ENCODE measurements around the gene GIMAP5. TPM values are rescaled to one million over a fixed set of nuclear protein-coding genes. Genes with fewer than 3 reads are reported as not detected.

Gene GIMAP5
- total RNA-seq, 1 experiment from 2014 or later: not detected

DNA sequence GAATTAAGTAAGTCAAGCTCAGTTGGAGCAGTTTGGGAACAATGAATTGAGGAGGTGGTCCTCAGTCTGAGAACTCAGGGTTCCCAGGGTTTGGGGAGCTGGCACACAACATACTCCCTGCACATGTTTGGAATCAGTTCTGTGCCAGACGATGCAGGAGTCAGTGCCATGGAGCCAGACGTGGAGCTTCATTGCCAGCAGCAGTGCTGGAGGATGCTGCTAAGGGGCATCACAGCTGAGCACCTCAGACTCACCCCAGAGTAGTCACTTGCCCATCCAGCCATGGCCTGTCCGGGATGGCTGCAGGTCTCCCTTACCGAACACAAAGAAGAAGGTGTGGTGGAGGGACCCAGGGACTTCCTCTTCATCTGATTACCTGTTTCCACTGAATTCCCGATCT, 7.9 kb downstream of the GIMAP5 start:
- intact Hi-C loops (cut with micrococcal nuclease): no loop called here
- Histone ChIP-seq H2AFZ (ENCODE audit: low read length) (no peak overlapping the region), H3K79me2 (ENCODE audit: low read length) (no peaks in the 10 kb centered on the region), H3K4me3 (ENCODE audit: low read length) (no peak overlapping the region), H3K27me3 (ENCODE audit: low read length) (peaks cover 70% of the 10 kb centered on the region), H3K27ac (ENCODE audit: low read length) (no peak overlapping the region), H3F3A (ENCODE audit: low read length, unreplicated experiment) (no peaks in the 10 kb centered on the region), H3K9me2 (replicated peaks; ENCODE audit: low read length) (no peaks in the 10 kb centered on the region), H3K4me2 (ENCODE audit: low read length) (no peak overlapping the region), H4K20me1 (ENCODE audit: low read length) (no peaks in the 10 kb centered on the region), H3K9me3 (ENCODE audit: low read length) (no peaks in the 10 kb centered on the region), H3K36me3 (ENCODE audit: low read depth, low read length) (no peaks in the 10 kb centered on the region), H3K9ac (ENCODE audit: low read length) (no peak overlapping the region), H3K4me1 (ENCODE audit: insufficient read depth, low read length) (no peaks in the 10 kb centered on the region)
- ATAC-seq (no peak), DNase-seq (no peak)
- TF ChIP-seq EZH2phosphoT487 (IDR thresholded peaks at IDR 0.05; ENCODE audit: borderline replicate concordance, low read length) (no peak), EZH2 (IDR thresholded peaks at IDR 0.05; ENCODE audit: low read length, unreplicated experiment) (no peak)
- TF ChIP-seq, protein P1, sequence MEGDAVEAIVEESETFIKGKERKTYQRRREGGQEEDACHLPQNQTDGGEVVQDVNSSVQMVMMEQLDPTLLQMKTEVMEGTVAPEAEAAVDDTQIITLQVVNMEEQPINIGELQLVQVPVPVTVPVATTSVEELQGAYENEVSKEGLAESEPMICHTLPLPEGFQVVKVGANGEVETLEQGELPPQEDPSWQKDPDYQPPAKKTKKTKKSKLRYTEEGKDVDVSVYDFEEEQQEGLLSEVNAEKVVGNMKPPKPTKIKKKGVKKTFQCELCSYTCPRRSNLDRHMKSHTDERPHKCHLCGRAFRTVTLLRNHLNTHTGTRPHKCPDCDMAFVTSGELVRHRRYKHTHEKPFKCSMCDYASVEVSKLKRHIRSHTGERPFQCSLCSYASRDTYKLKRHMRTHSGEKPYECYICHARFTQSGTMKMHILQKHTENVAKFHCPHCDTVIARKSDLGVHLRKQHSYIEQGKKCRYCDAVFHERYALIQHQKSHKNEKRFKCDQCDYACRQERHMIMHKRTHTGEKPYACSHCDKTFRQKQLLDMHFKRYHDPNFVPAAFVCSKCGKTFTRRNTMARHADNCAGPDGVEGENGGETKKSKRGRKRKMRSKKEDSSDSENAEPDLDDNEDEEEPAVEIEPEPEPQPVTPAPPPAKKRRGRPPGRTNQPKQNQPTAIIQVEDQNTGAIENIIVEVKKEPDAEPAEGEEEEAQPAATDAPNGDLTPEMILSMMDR (conservative IDR thresholded peaks at IDR 0.05; ENCODE audit: low read depth, low read length): no peak
- CTCF ChIA-PET: no interaction called here
- POLR2A ChIA-PET (ENCODE audit: unreplicated experiment): no interaction called here
- no TSS peak for BruUV-seq (replicated peaks)

DNA sequence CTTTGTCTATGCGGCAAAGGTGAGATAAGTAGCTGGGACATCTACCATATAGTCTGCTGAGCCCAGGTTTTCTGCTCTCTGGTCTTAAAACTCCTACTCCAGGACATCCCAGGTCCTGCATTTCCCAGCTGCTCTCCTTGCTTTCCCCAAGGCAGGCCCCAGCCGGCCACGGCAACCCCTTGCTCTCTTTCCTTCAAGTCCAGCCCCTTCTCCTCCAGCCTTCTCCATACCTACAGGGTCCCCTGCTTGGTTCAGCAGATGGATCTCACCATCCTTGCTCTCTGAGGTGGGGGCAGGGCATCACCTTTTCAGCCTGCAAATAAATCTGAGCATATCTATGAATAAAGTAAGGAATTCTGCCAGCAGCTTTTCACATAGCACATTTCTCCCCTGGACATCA, 8.7 kb downstream of the GIMAP5 start:
- H3F3A ChIP-seq (ENCODE audit: low read length, unreplicated experiment): no peaks in the 10 kb centered on the region
- no peaks in the 10 kb centered on the region for H3K9me3 ChIP-seq (ENCODE audit: low read length)
- ChIA-PET POLR2A (ENCODE audit: unreplicated experiment) (no interaction called here), CTCF (no interaction called here)
- H3K9ac ChIP-seq (ENCODE audit: low read length): no peak overlapping the region
- peaks cover 76% of the 10 kb centered on the region for H3K27me3 ChIP-seq (ENCODE audit: low read length)
- no peaks in the 10 kb centered on the region for H3K4me1 ChIP-seq (ENCODE audit: insufficient read depth, low read length)
- TF ChIP-seq EZH2 (IDR thresholded peaks at IDR 0.05; ENCODE audit: low read length, unreplicated experiment) (no peak), EZH2phosphoT487 (IDR thresholded peaks at IDR 0.05; ENCODE audit: borderline replicate concordance, low read length) (no peak)
- TF ChIP-seq, protein P1 (conservative IDR thresholded peaks at IDR 0.05; ENCODE audit: low read depth, low read length): no peak
- no peak overlapping the region for H3K4me3 ChIP-seq (ENCODE audit: low read length)
- no peak for DNase-seq
- BruUV-seq (replicated peaks): no TSS peak
- H3K27ac ChIP-seq (ENCODE audit: low read length): no peak overlapping the region
- no peak overlapping the region for H2AFZ ChIP-seq (ENCODE audit: low read length)
- no peaks in the 10 kb centered on the region for H3K79me2 ChIP-seq (ENCODE audit: low read length)
- intact Hi-C loops (cut with micrococcal nuclease): no loop called here
- no peaks in the 10 kb centered on the region for H3K9me2 ChIP-seq (replicated peaks; ENCODE audit: low read length)
- no peak for ATAC-seq
- H4K20me1 ChIP-seq (ENCODE audit: low read length): no peaks in the 10 kb centered on the region
- no peak overlapping the region for H3K4me2 ChIP-seq (ENCODE audit: low read length)
- no peaks in the 10 kb centered on the region for H3K36me3 ChIP-seq (ENCODE audit: low read depth, low read length)

DNA sequence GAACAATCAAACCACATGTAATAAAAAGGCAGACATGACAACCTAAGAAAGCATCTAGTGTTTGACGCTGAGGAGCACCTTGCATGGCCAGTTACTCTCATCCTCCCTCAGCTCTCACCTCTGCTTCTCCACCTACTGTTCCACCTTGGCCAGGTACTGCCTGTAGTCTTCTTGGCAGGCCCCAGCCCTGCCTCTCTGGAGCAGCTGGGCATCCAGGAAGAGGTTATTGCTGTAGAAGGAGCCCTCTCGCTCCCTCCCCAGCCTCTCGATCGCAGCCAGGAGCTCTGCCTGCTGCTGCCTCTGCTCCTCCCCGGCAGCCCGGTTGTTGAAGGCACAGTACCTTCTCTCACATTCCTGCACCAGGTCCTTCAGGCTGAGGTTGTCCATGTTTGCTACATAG, 9.7 kb downstream of the GIMAP5 start:
- CTCF ChIA-PET: no interaction called here

More for the DNA sequence above, 9.7 kb downstream of the GIMAP5 start:
- Histone ChIP-seq H3K9ac (ENCODE audit: low read length) (no peak overlapping the region), H3K36me3 (ENCODE audit: low read depth, low read length) (no peaks in the 10 kb centered on the region), H3K27ac (ENCODE audit: low read length) (no peak overlapping the region), H3F3A (ENCODE audit: low read length, unreplicated experiment) (no peaks in the 10 kb centered on the region), H3K9me2 (replicated peaks; ENCODE audit: low read length) (no peaks in the 10 kb centered on the region), H3K4me1 (ENCODE audit: insufficient read depth, low read length) (no peaks in the 10 kb centered on the region), H4K20me1 (ENCODE audit: low read length) (no peaks in the 10 kb centered on the region), H3K4me3 (ENCODE audit: low read length) (no peak overlapping the region), H3K4me2 (ENCODE audit: low read length) (no peak overlapping the region), H3K9me3 (ENCODE audit: low read length) (no peaks in the 10 kb centered on the region), H2AFZ (ENCODE audit: low read length) (no peak overlapping the region), H3K79me2 (ENCODE audit: low read length) (no peaks in the 10 kb centered on the region), H3K27me3 (ENCODE audit: low read length) (peaks cover 72% of the 10 kb centered on the region)
- no TSS peak for BruUV-seq (replicated peaks)
- ATAC-seq (no peak), DNase-seq (no peak)
- TF ChIP-seq, protein P1 (conservative IDR thresholded peaks at IDR 0.05; ENCODE audit: low read depth, low read length): no peak
- TF ChIP-seq EZH2phosphoT487 (IDR thresholded peaks at IDR 0.05; ENCODE audit: borderline replicate concordance, low read length): no peak
- no peak for TF ChIP-seq EZH2 (IDR thresholded peaks at IDR 0.05; ENCODE audit: low read length, unreplicated experiment)
- intact Hi-C loops (cut with micrococcal nuclease): no loop called here
- POLR2A ChIA-PET (ENCODE audit: unreplicated experiment): no interaction called here
